ENCODE data around the gene CYSTM1. TPM values are rescaled to one million over a fixed set of nuclear protein-coding genes. Genes with fewer than 3 reads are reported as not detected.

CYSTM1 gene
- total and polyA plus RNA-seq, 2 of the 8 experiments (the other 6 are each of a cell fraction or from before 2014, with no cell fraction given): 25.0 to 47.8 TPM

DNA sequence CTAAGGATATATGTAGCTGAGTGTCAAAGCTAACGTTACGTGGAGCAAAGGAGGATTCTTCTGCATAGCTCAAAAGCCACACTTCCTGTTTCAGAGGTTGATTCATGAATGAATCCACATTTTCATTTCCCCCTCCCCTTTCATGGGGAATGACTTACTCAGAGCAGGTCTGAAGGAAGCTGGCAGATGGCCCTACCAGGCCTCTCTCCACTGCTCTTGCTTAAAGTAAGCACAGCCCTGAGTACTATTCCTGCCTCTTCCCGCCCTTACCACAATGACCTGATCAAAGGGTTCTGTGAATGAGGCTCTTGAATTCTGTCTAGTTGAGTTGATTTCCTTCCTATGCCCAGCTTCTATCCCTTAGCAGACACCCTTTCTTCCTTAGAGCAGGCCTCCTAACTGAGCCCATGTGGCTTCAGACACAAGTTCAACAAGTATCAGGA, 43.0 kb upstream of the CYSTM1 start:
- Histone ChIP-seq H2BK12ac (ENCODE audit: low read depth, low read length) (no peak overlapping the region), H3K56ac (replicated peaks; ENCODE audit: insufficient read length, low read depth, low read length) (no peak overlapping the region), H3K14ac (ENCODE audit: insufficient read length) (no peak overlapping the region), H3K36me3 (ENCODE audit: control insufficient read depth in 2 of 4, insufficient read depth in 4 of 4, low read length in 3 of 4) (no peaks in the 10 kb centered on the region), H3K79me2 (ENCODE audit: control insufficient read depth in 1 of 2, insufficient read depth in 2 of 2, low read length in 2 of 2) (no peaks in the 10 kb centered on the region), H4K8ac (ENCODE audit: extremely low read depth, insufficient read depth, low read length) (no peak overlapping the region), H2AFZ (ENCODE audit: low read length) (no peak overlapping the region), H3K9me3 (ENCODE audit: insufficient read depth in 2 of 2, low read depth in 1 of 2, low read length in 1 of 2) (no peaks in the 10 kb centered on the region), H3K23me2 (ENCODE audit: low read depth, low read length) (no peaks in the 10 kb centered on the region), H2BK20ac (ENCODE audit: low read length) (no peak overlapping the region), H4K91ac (replicated peaks; ENCODE audit: insufficient read length, low read length) (no peak overlapping the region), H3K23ac (ENCODE audit: insufficient read length) (no peak overlapping the region), H2BK120ac (replicated peaks; ENCODE audit: low read depth, low read length) (no peak overlapping the region), H3K9ac (replicated peaks in 1 of 4; ENCODE audit: extremely low read depth in 1 of 4, low read depth in 3 of 4, low read length in 3 of 4) (no peak overlapping the region), H3K4me1 (replicated peaks in 1 of 4; ENCODE audit: control insufficient read depth in 3 of 4, insufficient read depth in 4 of 4, low read length in 3 of 4) (peaks cover 0 to 7% (median 1%) of the 10 kb centered on the region in 4 experiments; a peak in 2 of 7 replicates), H2BK15ac (ENCODE audit: low read length) (no peak overlapping the region), H3K4me2 (ENCODE audit: insufficient read depth in 1 of 2, low read depth in 2 of 2, low read length in 2 of 2) (no peak overlapping the region), H2BK5ac (ENCODE audit: low read depth, low read length) (no peak overlapping the region), H3K79me1 (ENCODE audit: low read depth, low read length) (no peaks in the 10 kb centered on the region), H2AK5ac (ENCODE audit: low read depth, low read length) (no peak overlapping the region), H3K4me3 (ENCODE audit: extremely low read depth in 1 of 4, insufficient read depth in 2 of 4, low read depth in 3 of 4, low read length in 4 of 4) (no peak overlapping the region), H3K18ac (ENCODE audit: extremely low read depth, low read length) (no peak overlapping the region), H3K4ac (replicated peaks; ENCODE audit: insufficient read length, low read depth, low read length) (no peak overlapping the region), H4K20me1 (replicated peaks in 1 of 2; ENCODE audit: control insufficient read depth in 1 of 2, insufficient read depth in 2 of 2, low read length in 2 of 2) (no peaks in the 10 kb centered on the region), H3K27ac (ENCODE audit: low read depth, low read length) (no peak overlapping the region), H3K27me3 (replicated peaks in 1 of 4; ENCODE audit: control insufficient read depth in 3 of 4, extremely low read depth in 1 of 4, insufficient read depth in 3 of 4, low read length in 3 of 4) (no peaks in the 10 kb centered on the region), H4K5ac (ENCODE audit: insufficient read length, low read depth, low read length) (no peak overlapping the region)
- no peak for DNase-seq (ENCODE audit: low read depth in 1 of 2, low spot score in 2 of 2)
- 90% methylated on average over 3 of the region's 3 CpGs; no CpG with 5 or more reads in 1 of the 2 experiments for WGBS, 2 experiments (ENCODE audit: extremely low coverage in 1 of 2, insufficient coverage in 1 of 2, insufficient read length in 1 of 2, insufficient replicate concordance in 2 of 2, low coverage in 1 of 2, low lambda C conversion rate in 2 of 2, missing lambda C conversion rate in 1 of 2)
- no peak for FAIRE-seq
- POLR2A ChIA-PET (ENCODE audit: partially characterized antibody): interaction anchor here (1.9 kb wide), 1 partner anchor 10 kb away, joined by 6 read pairs; no protein-coding TSS in a partner anchor
- CTCF ChIA-PET (ENCODE audit: partially characterized antibody): interaction anchor here (0.7 to 9.5 kb wide), 6 partner anchors 11 to 59 kb away, joined by 3 to 105 read pairs (median 4); no protein-coding TSS in a partner anchor

Data from H1 (cell line).